Medulla oblongata (tissue), 1 donor: ENCODE results near the gene NRN1L.
A peak's percentile ranks its signal among the peaks of the same experiment; 100 is the strongest.

Experiments used
- DNase-seq: peaks from one replicate; pipeline ENCODE4 v3.0.0-alpha.2; 2015; ENCODE audit errors: extremely low spot score

NRN1L gene

GRCh38 chr16:67917140-67917851, 32.6 kb downstream of the NRN1L start:
- DNase-seq: peak; percentile 79

GRCh38 chr16:67917852-67918236, 33.2 kb downstream of the NRN1L start:
- DNase-seq: no peak

DNA sequence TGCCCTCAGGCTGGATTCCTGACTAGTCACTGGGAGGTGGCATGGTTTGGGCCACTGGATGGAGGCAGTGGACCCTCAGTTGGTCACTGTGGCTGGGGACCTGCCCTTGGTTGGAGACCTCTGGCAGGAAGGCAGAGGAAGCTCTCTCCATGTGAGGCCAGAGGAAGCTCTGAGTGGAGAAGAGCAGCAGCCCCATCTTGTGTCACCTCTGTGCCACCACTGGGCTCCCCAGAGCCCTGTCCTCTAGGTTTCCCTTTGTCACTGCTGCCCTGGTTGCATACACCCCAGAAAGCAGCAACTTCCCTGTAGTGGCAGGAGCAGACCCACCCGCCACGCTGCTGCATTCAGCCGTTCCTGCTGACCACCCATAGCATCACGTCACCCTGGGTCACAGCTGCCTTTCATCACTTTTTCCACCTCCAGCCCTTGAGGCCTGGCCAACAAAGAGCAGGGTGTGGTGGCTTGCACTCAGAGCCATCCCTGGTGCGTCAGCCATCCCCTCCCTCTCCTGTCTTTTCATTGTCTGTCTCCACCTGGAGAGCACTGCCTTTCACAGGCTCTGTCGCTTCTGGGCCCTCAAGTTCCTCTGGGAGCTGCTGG, 35.0 kb downstream of the NRN1L start:
- no peak for DNase-seq

DNA sequence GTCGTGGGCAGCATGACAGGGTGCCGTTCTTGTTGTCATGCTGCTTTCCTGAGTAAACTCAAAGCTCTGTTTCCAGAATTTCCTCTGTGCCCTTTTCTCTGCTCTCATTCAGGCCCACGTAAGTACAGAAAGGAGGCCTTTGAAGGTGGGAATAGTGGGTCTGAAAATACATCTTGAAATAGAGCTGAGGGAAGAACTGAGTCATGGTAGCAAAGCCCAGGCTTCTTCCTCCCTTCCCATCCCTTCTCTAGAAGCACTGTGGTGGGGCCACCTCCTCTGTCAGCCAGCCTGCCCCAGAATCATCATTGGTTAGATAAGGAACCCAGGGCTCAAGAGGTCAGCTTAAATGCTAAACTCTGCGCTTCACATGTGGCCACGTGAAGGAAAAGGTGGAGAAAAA, 37.5 kb downstream of the NRN1L start:
- no peak for DNase-seq

DNA sequence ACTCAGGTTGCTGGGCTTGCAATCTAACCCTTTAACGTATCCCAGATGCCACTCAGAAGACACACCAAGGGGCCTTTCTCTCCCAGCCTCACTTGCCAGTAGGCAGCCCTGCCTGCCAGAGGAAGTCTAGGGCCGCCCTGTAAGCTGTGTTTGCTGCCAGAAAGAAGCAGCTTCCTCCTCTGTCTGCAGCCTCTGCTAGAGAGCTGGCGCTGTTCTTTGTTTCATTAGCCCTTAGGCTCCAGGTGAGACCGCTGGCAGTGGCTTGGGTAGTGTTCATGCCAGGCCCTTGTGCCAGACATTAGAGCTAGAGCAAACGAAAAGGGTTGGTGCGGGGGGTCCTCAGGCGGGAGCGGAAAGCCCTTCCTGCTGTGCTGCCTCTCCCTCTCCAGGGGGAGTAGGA, 38.1 kb downstream of the NRN1L start:
- DNase-seq: no peak

DNA sequence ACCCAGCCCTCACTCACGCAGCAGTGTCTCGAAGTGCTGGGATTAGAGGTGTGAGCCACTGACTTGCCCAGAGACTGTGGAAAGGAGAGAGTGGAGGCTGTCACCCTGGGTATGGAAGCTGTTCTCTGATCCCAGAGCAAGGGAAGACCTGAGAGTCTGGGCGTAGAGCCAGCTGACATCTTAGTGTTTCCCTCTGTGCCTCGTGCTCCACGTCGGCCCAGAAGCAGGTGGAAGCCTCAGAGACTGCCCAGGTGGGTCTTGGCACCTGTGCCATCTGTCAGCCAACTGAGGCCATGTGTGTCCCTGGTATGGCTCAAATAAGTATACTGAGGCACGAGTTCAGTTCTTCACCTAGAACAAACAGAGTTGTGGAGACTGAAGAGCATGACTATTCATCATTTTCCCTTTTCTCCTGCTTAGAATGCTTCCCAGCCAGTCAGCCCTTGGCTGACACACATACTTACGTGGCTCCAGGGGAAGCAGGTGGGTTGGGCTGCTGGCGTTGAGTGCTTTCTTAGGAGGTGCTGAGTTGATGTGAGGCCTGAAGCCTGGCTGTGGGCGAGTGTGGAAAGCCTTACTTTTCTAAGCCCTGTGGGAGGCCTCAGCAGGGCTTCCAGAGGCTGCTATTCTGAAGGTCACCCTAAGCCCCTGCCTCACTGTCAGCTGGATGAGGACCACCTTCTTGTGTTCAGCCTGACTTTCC, 38.9 kb downstream of the NRN1L start:
- no peak for DNase-seq

- DNase-seq: no peak
Observed at GRCh38 chr16:67924140-67924906, 39.6 kb downstream of the NRN1L start.

GRCh38 chr16:67926181-67926750, 41.6 kb downstream of the NRN1L start:
- DNase-seq: peak; percentile 50

GRCh38 chr16:67927131-67927941, 42.7 kb downstream of the NRN1L start:
- DNase-seq: no peak

- DNase-seq: no peak
Observed at GRCh38 chr16:67928147-67928546, 43.5 kb downstream of the NRN1L start.

DNA sequence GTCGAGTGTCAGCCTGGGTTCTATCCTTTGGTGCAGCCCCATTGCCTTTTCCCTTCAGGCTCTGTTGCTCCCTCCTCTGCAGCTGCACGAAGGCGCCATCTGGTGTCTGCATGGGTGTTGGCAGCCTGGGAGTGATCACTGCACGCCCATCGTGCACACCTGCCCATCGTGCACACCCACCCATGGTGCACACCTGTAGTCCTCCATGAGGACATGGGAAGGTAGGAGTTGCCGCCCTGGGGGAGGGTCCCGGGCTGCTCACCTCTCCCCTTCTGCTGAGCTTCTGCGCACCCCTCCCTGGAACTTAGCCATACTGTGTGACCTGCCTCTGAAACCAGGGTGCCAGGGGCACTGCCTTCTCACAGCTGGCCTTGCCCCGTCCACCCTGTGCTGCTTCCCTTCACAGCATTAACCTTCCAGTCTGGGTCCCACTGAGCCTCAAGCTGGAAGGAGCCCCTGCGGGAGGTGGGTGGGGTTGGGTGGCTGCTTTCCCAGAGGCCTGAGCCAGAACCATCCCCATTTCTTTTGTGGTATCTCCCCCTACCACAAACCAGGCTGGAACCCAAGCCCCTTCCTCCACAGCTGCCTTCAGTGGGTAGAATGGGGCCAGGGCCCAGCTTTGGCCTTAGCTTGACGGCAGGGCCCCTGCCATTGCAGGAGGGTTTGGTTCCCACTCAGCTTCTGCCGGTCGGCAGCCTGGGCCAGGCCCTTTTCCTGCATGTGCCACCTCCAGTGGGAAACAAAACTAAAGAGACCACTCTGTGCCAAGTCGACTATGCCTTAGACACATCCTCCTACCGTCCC, 44.1 kb downstream of the NRN1L start:
- peak; percentile 79 for DNase-seq

- DNase-seq: no peak
Observed at GRCh38 chr16:67930191-67930590, 45.5 kb downstream of the NRN1L start.

- DNase-seq: no peak
Observed at GRCh38 chr16:67930678-67931211, 46.1 kb downstream of the NRN1L start.

GRCh38 chr16:67931712-67932461, 47.2 kb downstream of the NRN1L start, which contains the start of gene CTRL:
Gene CTRL (minus strand): TSS chr16:67931862. CDS start chr16:67931852, 10 bp downstream.
- DNase-seq: no peak

DNA sequence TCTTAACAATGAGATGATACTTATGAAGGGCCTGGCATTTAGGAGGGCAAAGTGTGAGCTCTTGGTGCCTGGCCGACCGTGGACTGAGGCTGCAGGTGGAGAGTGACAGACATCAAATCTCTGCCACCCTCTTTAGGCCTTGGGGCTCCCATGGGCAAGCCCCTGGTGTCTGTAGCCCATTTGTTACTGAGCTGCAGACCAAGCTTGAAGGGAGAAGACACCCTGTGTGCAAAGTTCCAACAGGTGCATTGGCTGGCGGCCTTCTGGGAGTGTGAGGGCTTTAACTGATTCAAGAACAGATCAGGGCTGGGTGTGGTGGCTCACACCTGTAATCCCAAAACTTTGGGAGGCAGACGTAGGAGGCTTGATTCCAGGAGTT, 47.8 kb downstream of the NRN1L start:
- no peak for DNase-seq

- no peak for DNase-seq
Observed at GRCh38 chr16:67933805-67934204, 49.1 kb downstream of the NRN1L start.

- DNase-seq: no peak
Observed at GRCh38 chr16:67934306-67935100, 49.8 kb downstream of the NRN1L start.

DNA sequence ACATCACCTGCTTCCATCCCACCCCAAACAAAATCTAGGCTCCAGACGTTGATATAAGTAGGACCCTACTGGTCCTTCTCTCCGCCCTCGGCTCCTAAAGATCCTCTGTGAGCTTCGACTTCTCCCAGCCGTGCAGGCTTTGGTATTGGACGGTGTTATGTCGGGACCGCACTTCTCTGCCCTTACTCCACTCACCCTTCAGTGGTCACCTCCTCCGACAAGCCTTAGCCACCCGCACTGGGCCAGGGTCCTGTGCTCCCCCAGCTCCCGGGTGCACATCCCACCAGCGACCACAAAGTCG, 50.4 kb downstream of the NRN1L start:
- peak; percentile 23 for DNase-seq
